ENCODE data around the gene PABPC1L. TPM values are rescaled to one million over a fixed set of nuclear protein-coding genes. Genes with fewer than 3 reads are reported as not detected.

Gene PABPC1L
- total and polyA plus RNA-seq, 2 of the 13 experiments (the other 11 are each of a cell fraction or from before 2014, with no cell fraction given) = 30.8 to 252 TPM

- no TSS peak for BruUV-seq (replicated peaks)
- no peak overlapping the region for H3K4me2 ChIP-seq (ENCODE audit: low read depth, low read length)
- peaks cover 47% of the 10 kb centered on the region for H3K4me1 ChIP-seq (ENCODE audit: insufficient read depth, low read length)
- peaks cover 41% of the 10 kb centered on the region for H4K20me1 ChIP-seq (ENCODE audit: insufficient read depth, low read length)
- DNase-seq (ENCODE audit: low spot score) (no peak), ATAC-seq (no peak), FAIRE-seq (no peak)
- in situ Hi-C loops (cut with HindIII; ENCODE audit: extremely low pct_ligation_motif_present, low pct_unique_long_range_greater_than_20kb) = no loop called here
- intact Hi-C loops (cut with micrococcal nuclease; ENCODE audit: unreplicated experiment) = no loop called here
- H3K27me3 ChIP-seq (ENCODE audit: control insufficient read depth in 1 of 2, insufficient read depth in 2 of 2, low read length in 2 of 2) = no peaks in the 10 kb centered on the region
- CTCF ChIA-PET (ENCODE audit: low intra/inter-chr PET ratio, low total read pairs) = no interaction called here
- H2AFZ ChIP-seq (ENCODE audit: low read length) = no peak overlapping the region
- POLR2A ChIA-PET = interaction anchor here (0.6 to 3.5 kb wide), 6 partner anchors 10 to 63 kb away, joined by 3 to 22 read pairs (median 3); partner anchors contain the start of genes PABPC1L, TOMM34 and YWHAB
- peaks cover 12 to 29% of the 10 kb centered on the region in 2 experiments for H3K36me3 ChIP-seq (replicated peaks in 1 of 2; ENCODE audit: control insufficient read depth in 1 of 2, insufficient read depth in 2 of 2, low read length in 2 of 2)
- WGBS (ENCODE audit: low lambda C conversion rate) = 93% methylated on average over 1 of the region's 1 CpG
- peaks cover 94% of the 10 kb centered on the region for H3K79me2 ChIP-seq (ENCODE audit: insufficient read depth, low read length)
- TF ChIP-seq ZBTB20 (CRISPR knock-in tag; IDR thresholded peaks at IDR 0.05; ENCODE audit: borderline replicate concordance, low read depth) (0 out of 2 replicates have a peak, but pooled peaks have one; percentile 3), ARHGAP35 (CRISPR knock-in tag; IDR thresholded peaks at IDR 0.05; ENCODE audit: borderline replicate concordance) (no peak), ZNF670 (CRISPR knock-in tag; IDR thresholded peaks at IDR 0.05; ENCODE audit: borderline replicate concordance) (peak; percentile 13; the same call in 1 of the 2 replicates), ELF4 (CRISPR knock-in tag; IDR thresholded peaks at IDR 0.05; ENCODE audit: borderline replicate concordance) (peak; percentile 48; the same call in 1 of the 2 replicates), NONO (IDR thresholded peaks at IDR 0.05) (no peak), NONO (CRISPR knock-in tag; conservative IDR thresholded peaks at IDR 0.05) (no peak)
- TF ChIP-seq, protein P1, sequence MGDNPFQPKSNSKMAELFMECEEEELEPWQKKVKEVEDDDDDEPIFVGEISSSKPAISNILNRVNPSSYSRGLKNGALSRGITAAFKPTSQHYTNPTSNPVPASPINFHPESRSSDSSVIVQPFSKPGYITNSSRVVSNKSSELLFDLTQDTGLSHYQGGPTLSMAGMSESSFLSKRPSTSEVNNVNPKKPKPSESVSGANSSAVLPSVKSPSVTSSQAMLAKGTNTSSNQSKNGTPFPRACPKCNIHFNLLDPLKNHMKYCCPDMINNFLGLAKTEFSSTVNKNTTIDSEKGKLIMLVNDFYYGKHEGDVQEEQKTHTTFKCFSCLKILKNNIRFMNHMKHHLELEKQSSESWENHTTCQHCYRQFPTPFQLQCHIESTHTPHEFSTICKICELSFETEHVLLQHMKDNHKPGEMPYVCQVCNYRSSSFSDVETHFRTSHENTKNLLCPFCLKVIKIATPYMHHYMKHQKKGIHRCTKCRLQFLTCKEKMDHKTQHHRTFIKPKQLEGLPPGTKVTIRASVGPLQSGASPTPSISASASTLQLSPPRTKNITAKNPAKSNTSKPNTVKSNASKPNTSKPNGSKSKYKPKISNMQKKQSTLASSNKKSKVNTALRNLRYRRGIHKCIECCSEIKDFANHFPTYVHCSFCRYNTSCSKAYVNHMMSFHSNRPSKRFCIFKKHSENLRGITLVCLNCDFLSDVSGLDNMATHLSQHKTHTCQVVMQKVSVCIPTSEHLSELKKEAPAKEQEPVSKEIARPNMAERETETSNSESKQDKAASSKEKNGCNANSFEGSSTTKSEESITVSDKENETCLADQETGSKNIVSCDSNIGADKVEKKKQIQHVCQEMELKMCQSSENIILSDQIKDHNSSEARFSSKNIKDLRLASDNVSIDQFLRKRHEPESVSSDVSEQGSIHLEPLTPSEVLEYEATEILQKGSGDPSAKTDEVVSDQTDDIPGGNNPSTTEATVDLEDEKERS (CRISPR knock-in tag; IDR thresholded peaks at IDR 0.05) = peak; percentile 53; the same call in 1 of the 2 replicates
- H3K9me3 ChIP-seq (ENCODE audit: low read length) = no peaks in the 10 kb centered on the region
- H3K27ac ChIP-seq (ENCODE audit: extremely low read length, insufficient read depth, low read length) = no peak overlapping the region
- H3K9ac ChIP-seq (ENCODE audit: insufficient read depth, low read depth, low read length) = no peak overlapping the region
- no peak overlapping the region for H3K4me3 ChIP-seq (replicated peaks in 1 of 3; ENCODE audit: insufficient read depth in 1 of 3, low read depth in 2 of 3, low read length in 3 of 3)
Measured at GRCh38 chr20:44897133-44897532, 12.7 kb upstream of the PABPC1L start.

Data from HepG2 (cell line).